HepG2 (cell line): ENCODE results near the gene PEX5. TPM values are rescaled to one million over a fixed set of nuclear protein-coding genes. Genes with fewer than 3 reads are reported as not detected.
A peak's percentile ranks its signal among the peaks of the same experiment; 100 is the strongest.
"Not testable (repeated sequence)": the region's sequence is repeated elsewhere in the genome, so short reads cannot be mapped to it uniquely, and the experiment has no call there.

ENCODE experiments used
- ATAC-seq: fragments of 200-7000 bp; cut with Tn5 transposase; 3 replicates; pipeline ENCODE4 v1.9.1; 2020; ENCODE audit warnings: mild to moderate bottlenecking, moderate library complexity
- BruUV-seq: library from RNA; stranded (reverse); fragments of 400-500 nt; replicated peaks from 2 replicates; lab custom pipeline; 2021; lab: Mats Ljungman, UMichigan
- CTCF ChIA-PET: fragments of 300-600 bp; formaldehyde crosslinking; extraction: SDS; loops from one replicate; lab custom pipeline; 2021; ENCODE audit warnings: low total read pairs, inconsistent platforms, low intra/inter-chr PET ratio; lab: Yijun Ruan, JAX
- POLR2A ChIA-PET: fragments of 350-600 bp; sonication (Branson Sonifier 250); formaldehyde crosslinking; loops from one replicate; lab custom pipeline; 2020; ENCODE audit warnings: antibody characterized with exemption, inconsistent platforms; lab: Yijun Ruan, JAX
- DNase-seq: peaks from one replicate; pipeline ENCODE4 v3.0.0-alpha.2; 2015; ENCODE audit warnings: low spot score
- FAIRE-seq: peaks from 3 replicates; lab custom pipeline; 2011; peaks lifted over from hg19 to GRCh38; lab: Jason Lieb, UNC
- H2AFZ ChIP-seq: one replicate; pipeline ENCODE4 v1.6.1; 2011; ENCODE audit warnings: low read length, inconsistent platforms
- H3K27ac ChIP-seq: fragments of 300-600 bp; 3 replicates; pipeline ENCODE4 v1.8.0; 2011; ENCODE audit warnings: mixed run types, mild to moderate bottlenecking, mixed read lengths, low read length, inconsistent platforms; ENCODE audit not compliant: insufficient read depth; ENCODE audit errors: extremely low read length
- H3K27me3 ChIP-seq, 2 experiments: fragments of 200-600 bp in 1 of 2; 2 replicates in 1 of 2; 3 replicates in 1 of 2; pipeline versions ENCODE4 v1.6.0 to v1.8.0; 2011; ENCODE audit warnings: low read length in 2 of 2, mild to moderate bottlenecking in 2 of 2, moderate library complexity in 2 of 2, inconsistent platforms in 1 of 2; ENCODE audit not compliant: insufficient read depth in 2 of 2, control insufficient read depth in 1 of 2
- H3K36me3 ChIP-seq, 2 experiments: fragments of 200-600 bp in 1 of 2; replicated peaks in 1 of 2; 2 replicates in 1 of 2; 3 replicates in 1 of 2; pipeline versions ENCODE4 v1.5.1 to v1.8.0; 2011; ENCODE audit warnings: low read length in 2 of 2, inconsistent platforms in 1 of 2; ENCODE audit not compliant: insufficient read depth in 2 of 2, control insufficient read depth in 1 of 2
- H3K4me1 ChIP-seq: 2 replicates; pipeline ENCODE4 v1.5.1; 2012; ENCODE audit warnings: low read length, inconsistent platforms; ENCODE audit not compliant: insufficient read depth
- H3K4me2 ChIP-seq: 2 replicates; pipeline ENCODE4 v1.6.0; 2011; ENCODE audit warnings: low read depth, low read length, inconsistent platforms
- H3K4me3 ChIP-seq, 3 experiments: fragments of 200-600 bp in 1 of 3; sonication (generic), shearing (Covaris generic) in 1 of 3; replicated peaks in 1 of 3; 2 replicates each; pipeline ENCODE4 v1.5.1; 2011 to 2016; ENCODE audit warnings: low read length in 3 of 3, inconsistent platforms in 2 of 3, low read depth in 2 of 3, mild to moderate bottlenecking in 2 of 3, control low read depth in 1 of 3, mixed read lengths in 1 of 3; ENCODE audit not compliant: insufficient read depth in 1 of 3
- H3K79me2 ChIP-seq: one replicate; pipeline ENCODE4 v1.6.1; 2011; ENCODE audit warnings: low read length, inconsistent platforms; ENCODE audit not compliant: insufficient read depth
- H3K9ac ChIP-seq: 2 replicates; pipeline ENCODE4 v1.6.0; 2011; ENCODE audit warnings: mild to moderate bottlenecking, low read depth, low read length, inconsistent platforms; ENCODE audit not compliant: insufficient read depth
- H3K9me3 ChIP-seq: 2 replicates; pipeline ENCODE4 v1.5.1; 2012; ENCODE audit warnings: mild to moderate bottlenecking, low read length
- H4K20me1 ChIP-seq: 2 replicates; pipeline ENCODE4 v1.6.0; 2011; ENCODE audit warnings: inconsistent platforms, mild to moderate bottlenecking, low read length, moderate library complexity; ENCODE audit not compliant: insufficient read depth
- CCDC6 ChIP-seq: sonication (generic); formaldehyde crosslinking; IDR thresholded peaks from 2 replicates; pipeline ENCODE4 v1.8.1; 2022; ENCODE audit warnings: mild to moderate bottlenecking, missing genetic modification reagents, moderate library complexity
- GTF2F1 ChIP-seq: fragments of 150-350 bp; IDR thresholded peaks from 2 replicates; pipeline ENCODE4 v1.6.1; 2014; ENCODE audit warnings: low read length
- KAT8 ChIP-seq: IDR thresholded peaks from 2 replicates; pipeline ENCODE4 v1.6.1; 2016; ENCODE audit warnings: missing genetic modification reagents, missing compliant biosample characterization
- KLF16 ChIP-seq, 2 experiments: sonication (generic) in 1 of 2; formaldehyde crosslinking in 1 of 2; IDR thresholded peaks; 2 replicates each; pipeline versions ENCODE4 v1.6.1 to v1.8.0; 2016 to 2023; ENCODE audit warnings: missing genetic modification reagents in 2 of 2, missing compliant biosample characterization in 1 of 2
- MIER3 ChIP-seq: IDR thresholded peaks from 2 replicates; pipeline ENCODE4 v1.6.1; 2016; ENCODE audit warnings: missing compliant biosample characterization, borderline replicate concordance
- ZBTB3 ChIP-seq: sonication (generic); formaldehyde crosslinking; IDR thresholded peaks from 2 replicates; pipeline ENCODE4 v1.4.0; 2020; ENCODE audit warnings: low read depth, mild to moderate bottlenecking, moderate library complexity, missing genetic modification reagents, borderline replicate concordance
- ZFP37 ChIP-seq: sonication (generic); formaldehyde crosslinking; IDR thresholded peaks from 2 replicates; pipeline ENCODE4 v1.4.0; 2020; ENCODE audit warnings: missing genetic modification reagents, borderline replicate concordance
- ZNF253 ChIP-seq: sonication (generic); formaldehyde crosslinking; IDR thresholded peaks from 2 replicates; pipeline ENCODE4 v1.8.0; 2022; ENCODE audit warnings: mild to moderate bottlenecking, missing genetic modification reagents, borderline replicate concordance
- ZNF598 ChIP-seq: sonication (generic); formaldehyde crosslinking; IDR thresholded peaks from 2 replicates; pipeline ENCODE4 v1.5.1; 2020; ENCODE audit warnings: mild to moderate bottlenecking, missing genetic modification reagents, borderline replicate concordance
- WGBS: methylation state at CpG from one replicate; pipeline ENCODE4 v1.1.6; 2017; ENCODE audit warnings: low lambda C conversion rate; 5-methylcytosine and 5-hydroxymethylcytosine counted together
- in situ Hi-C: cut with HindIII; loops from 2 replicates; pipeline ENCODE4 v1.10.0; 2017; ENCODE audit warnings: low pct_unique_long_range_greater_than_20kb; ENCODE audit not compliant: extremely low pct_ligation_motif_present
- intact Hi-C: fragments of 100-400 bp; cut with micrococcal nuclease; formaldehyde crosslinking; loops from one replicate; pipeline ENCODE4 v1.10.0; 2022; ENCODE audit not compliant: unreplicated experiment
- polyA plus RNA-seq, 8 experiments: library from polyadenylated mRNA; depleted of rRNA in 3 of 8; stranded (reverse) in 7 of 8; unstranded in 1 of 8; fragments of >200 nt; fragmentation: Illumina TruSeq in 4 of 8; extraction: Trizol in 4 of 8; gene quantifications; 2 replicates each; pipeline versions ENCODE4 v1.2.1 to v1.2.3, GENCODE V29; 2011 to 2016; ENCODE audit warnings: low read depth in 4 of 8, missing spikeins in 1 of 8, mixed read lengths in 1 of 8; ENCODE audit not compliant: insufficient read depth in 1 of 8
- total RNA-seq, 5 experiments: library from RNA; depleted of rRNA; stranded (reverse); fragments of >200 nt; fragmentation: Illumina TruSeq; extraction: Trizol; gene quantifications; 2 replicates each; pipeline ENCODE4 v1.2.3, GENCODE V29; 2016; ENCODE audit warnings: low read depth in 1 of 5
- TF ChIP-seq, protein P1 (sequence below): sonication (generic); formaldehyde crosslinking; IDR thresholded peaks from 2 replicates; pipeline ENCODE4 v1.8.1; 2022; ENCODE audit warnings: low read depth, mild to moderate bottlenecking, missing genetic modification reagents
- TF ChIP-seq, protein P2 (sequence below): IDR thresholded peaks from 2 replicates; pipeline ENCODE4 v1.6.1; 2016

The PEX5 gene
- total and polyA plus RNA-seq, 2 of the 13 experiments (the other 11 are each of a cell fraction or from before 2014, with no cell fraction given), result 16.4 to 29.0 TPM

DNA sequence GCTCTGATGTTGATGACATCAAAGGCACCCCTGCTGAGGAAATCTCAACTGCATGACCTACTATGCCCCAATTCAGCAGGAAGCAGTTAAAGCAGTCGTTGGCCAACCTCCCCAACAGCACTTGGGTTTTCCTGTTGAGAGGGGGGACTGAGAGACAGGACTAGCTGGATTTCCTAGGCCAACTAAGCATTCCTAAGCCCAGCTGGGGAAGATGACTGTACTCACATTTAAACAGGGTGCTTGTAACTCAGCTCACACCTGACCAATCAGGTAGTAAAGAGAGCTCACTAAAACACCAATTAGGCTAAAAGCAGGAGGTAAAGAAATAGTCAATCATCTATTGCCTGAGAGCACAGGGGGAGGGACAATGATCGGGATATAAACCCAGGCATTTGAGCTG is 3.4 kb upstream of the PEX5 start:
- H3K79me2 ChIP-seq, H3K9me3 ChIP-seq, intact Hi-C loops, POLR2A ChIA-PET, CTCF ChIA-PET, FAIRE-seq, H3K4me2 ChIP-seq, H3K4me3 ChIP-seq, H2AFZ ChIP-seq, H3K36me3 ChIP-seq, ATAC-seq, BruUV-seq, H3K9ac ChIP-seq, H4K20me1 ChIP-seq, H3K27me3 ChIP-seq, H3K27ac ChIP-seq, DNase-seq: not testable (repeated sequence)
- in situ Hi-C loops, result loop anchor here (5.0 kb wide), 1 partner anchor 54 kb away; the partner anchor contains the start of gene CLSTN3
- 35% methylated on average over 1 of the region's 2 CpGs for WGBS
- peaks cover 25% of the 10 kb centered on the region for H3K4me1 ChIP-seq

DNA sequence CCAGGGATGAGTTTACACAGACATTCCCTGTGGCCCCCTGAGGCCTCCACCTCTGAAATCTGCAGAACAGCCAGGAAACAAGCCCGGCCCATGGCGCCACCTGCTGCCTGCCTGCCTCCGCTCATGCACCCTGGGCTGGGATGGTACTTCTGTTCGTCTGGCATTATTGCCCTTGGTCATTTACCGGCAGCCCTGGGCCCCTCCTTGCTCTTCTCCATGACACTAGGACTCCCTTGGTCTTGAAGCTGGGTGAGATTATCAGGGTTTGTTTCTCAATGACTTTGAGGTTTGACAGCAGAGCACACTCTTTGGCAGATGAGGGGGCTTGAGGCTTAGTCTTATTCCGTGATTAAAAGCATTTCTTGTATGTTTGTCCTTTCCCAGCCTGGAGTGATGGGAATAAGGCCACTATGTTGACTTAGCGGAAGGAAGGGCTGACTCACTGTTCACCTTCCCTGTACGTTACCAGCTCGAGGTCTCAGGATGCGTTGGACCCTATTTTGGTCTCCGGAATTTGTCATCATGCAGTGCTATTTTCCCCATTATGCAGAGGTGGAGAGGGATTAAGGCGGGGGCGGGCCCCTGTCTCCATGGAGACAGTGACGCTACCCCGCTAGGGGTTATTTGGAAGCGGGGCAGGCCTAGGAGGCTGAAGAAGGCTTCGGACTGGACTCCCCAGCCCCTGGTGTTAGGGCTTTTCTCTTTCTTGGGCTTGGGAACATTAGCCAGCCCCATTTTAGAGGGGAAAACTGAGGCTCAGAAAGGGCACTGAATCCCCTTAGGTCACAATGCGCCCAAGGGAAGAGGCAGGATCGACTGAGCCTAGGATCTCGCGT is 706 bp upstream of the PEX5 start:
- FAIRE-seq, result peak; percentile 50
- no peaks in the 10 kb centered on the region for H3K9me3 ChIP-seq
- CTCF ChIA-PET, result interaction anchor here (1.2 to 2.3 kb wide), 3 partner anchors 26 to 46 kb away, joined by 3 to 16 read pairs (median 5); no protein-coding TSS in a partner anchor
- no TSS peak for BruUV-seq
- DNase-seq, result peak; percentile 64
- 14% methylated on average over 14 of the region's 21 CpGs for WGBS
- ATAC-seq, result peak; percentile 83
- H3K27me3 ChIP-seq, result no peaks in the 10 kb centered on the region; a peak in 1 of 5 replicates
- no peaks in the 10 kb centered on the region for H4K20me1 ChIP-seq
- H3K4me1 ChIP-seq, result peaks cover 37% of the 10 kb centered on the region
- H3K4me3 ChIP-seq, result peak overlapping the region; percentile 77 to 95 (median 84)
- peak overlapping the region; percentile 95 for H2AFZ ChIP-seq
- intact Hi-C loops (loop anchor here (1.0 kb wide), 1 partner anchor 26 kb away; no protein-coding TSS in a partner anchor), in situ Hi-C loops (loop anchor here (5.0 kb wide), 1 partner anchor 56 kb away; the partner anchor contains the start of gene CLSTN3)
- peak overlapping the region; percentile 75 for H3K9ac ChIP-seq
- POLR2A ChIA-PET, result interaction anchor here (0.7 to 2.0 kb wide), 2 partner anchors 63 to 65 kb away, joined by 3 to 5 read pairs; no protein-coding TSS in a partner anchor
- H3K79me2 ChIP-seq, result peaks cover 5% of the 10 kb centered on the region
- peak overlapping the region; percentile 52 for H3K27ac ChIP-seq
- H3K36me3 ChIP-seq, result peaks cover 0 to 14% of the 10 kb centered on the region in 2 experiments; a peak in 2 of 5 replicates
- H3K4me2 ChIP-seq, result peak overlapping the region; percentile 95
- TF ChIP-seq MIER3 (CRISPR knock-in tag) (peak; percentile 51; the same call in 1 of the 2 replicates), GTF2F1 (no peak), CCDC6 (CRISPR knock-in tag) (0 out of 2 replicates have a peak, but pooled peaks have one; percentile 23), ZNF598 (CRISPR knock-in tag) (peak; percentile 32; the same call in 1 of the 2 replicates), KAT8 (CRISPR knock-in tag) (peak; percentile 56; the same call in 1 of the 2 replicates), ZNF253 (CRISPR knock-in tag) (no peak), KLF16 (CRISPR knock-in tag; IDR thresholded peaks at IDR 0.05) (peak in 1 of 2 experiments; percentile 55; a peak in 1 of 4 replicates), ZFP37 (0 out of 2 replicates have a peak, but pooled peaks have one; percentile 60), ZBTB3 (CRISPR knock-in tag) (no peak)
- TF ChIP-seq, protein P1, sequence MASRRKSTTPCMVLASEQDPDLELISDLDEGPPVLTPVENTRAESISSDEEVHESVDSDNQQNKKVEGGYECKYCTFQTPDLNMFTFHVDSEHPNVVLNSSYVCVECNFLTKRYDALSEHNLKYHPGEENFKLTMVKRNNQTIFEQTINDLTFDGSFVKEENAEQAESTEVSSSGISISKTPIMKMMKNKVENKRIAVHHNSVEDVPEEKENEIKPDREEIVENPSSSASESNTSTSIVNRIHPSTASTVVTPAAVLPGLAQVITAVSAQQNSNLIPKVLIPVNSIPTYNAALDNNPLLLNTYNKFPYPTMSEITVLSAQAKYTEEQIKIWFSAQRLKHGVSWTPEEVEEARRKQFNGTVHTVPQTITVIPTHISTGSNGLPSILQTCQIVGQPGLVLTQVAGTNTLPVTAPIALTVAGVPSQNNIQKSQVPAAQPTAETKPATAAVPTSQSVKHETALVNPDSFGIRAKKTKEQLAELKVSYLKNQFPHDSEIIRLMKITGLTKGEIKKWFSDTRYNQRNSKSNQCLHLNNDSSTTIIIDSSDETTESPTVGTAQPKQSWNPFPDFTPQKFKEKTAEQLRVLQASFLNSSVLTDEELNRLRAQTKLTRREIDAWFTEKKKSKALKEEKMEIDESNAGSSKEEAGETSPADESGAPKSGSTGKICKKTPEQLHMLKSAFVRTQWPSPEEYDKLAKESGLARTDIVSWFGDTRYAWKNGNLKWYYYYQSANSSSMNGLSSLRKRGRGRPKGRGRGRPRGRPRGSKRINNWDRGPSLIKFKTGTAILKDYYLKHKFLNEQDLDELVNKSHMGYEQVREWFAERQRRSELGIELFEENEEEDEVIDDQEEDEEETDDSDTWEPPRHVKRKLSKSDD (CRISPR knock-in tag), result no peak
- TF ChIP-seq, protein P2, sequence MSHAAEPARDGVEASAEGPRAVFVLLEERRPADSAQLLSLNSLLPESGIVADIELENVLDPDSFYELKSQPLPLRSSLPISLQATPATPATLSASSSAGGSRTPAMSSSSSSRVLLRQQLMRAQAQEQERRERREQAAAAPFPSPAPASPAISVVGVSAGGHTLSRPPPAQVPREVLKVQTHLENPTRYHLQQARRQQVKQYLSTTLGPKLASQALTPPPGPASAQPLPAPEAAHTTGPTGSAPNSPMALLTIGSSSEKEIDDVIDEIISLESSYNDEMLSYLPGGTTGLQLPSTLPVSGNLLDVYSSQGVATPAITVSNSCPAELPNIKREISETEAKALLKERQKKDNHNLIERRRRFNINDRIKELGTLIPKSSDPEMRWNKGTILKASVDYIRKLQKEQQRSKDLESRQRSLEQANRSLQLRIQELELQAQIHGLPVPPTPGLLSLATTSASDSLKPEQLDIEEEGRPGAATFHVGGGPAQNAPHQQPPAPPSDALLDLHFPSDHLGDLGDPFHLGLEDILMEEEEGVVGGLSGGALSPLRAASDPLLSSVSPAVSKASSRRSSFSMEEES, result 0 out of 2 replicates have a peak, but pooled peaks have one; percentile 32
